ENCODE measurements around the gene NHLRC4.

NHLRC4 gene

GRCh38 chr16:568401-569258, 1.8 kb downstream of the NHLRC4 start:
- no peak for DNase-seq

DNA sequence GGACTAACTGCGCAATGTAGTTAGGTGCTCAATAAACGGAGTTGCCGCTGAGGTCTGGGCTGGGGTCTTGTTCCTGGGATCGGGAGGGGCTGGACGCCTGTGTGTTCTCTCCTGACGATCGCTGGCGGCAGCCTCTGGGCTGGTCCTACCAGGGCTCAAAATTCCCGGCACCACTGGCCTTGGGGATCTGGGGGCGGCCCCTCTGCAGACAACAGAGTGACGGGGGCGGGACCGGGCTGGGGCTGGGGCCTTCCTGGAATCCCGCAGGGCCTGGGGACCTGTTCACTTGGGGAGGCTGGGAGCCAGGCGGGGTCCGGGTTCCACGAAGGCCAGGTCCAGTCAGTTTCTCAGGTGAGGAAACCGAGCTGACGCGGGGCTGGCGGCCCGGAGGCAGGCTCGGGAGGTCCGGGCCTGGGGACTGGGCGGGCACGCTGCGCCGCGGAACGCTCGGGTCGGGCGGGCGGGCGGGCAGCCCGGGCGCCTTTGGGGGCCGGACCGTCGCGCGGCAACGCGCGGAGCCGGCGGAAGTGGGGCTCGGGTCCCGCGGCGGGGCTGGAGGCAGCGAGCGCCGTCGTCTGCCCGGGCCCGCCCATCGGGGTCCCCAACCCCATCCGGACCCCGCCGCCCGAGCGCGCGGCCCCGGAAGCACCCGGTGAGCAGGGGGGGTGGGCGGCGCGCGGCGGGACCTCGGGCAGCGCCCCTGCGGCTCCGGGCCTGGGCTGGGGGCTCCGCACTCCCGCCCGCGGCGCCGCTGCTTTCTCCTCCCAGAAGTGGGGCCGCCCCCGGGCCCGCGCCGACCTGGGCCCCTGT, 2.8 kb downstream of the NHLRC4 start, which contains the start of gene PIGQ:
Gene PIGQ, plus strand, starts transcription at position 524 of the 810 bp plus-strand sequence. CDS start 4,107 bp downstream, outside the sequence.
- no peak for DNase-seq

GRCh38 chr16:572865-573650, 6.3 kb downstream of the NHLRC4 start:
- DNase-seq: no peak

- no peak for DNase-seq
These were observed 7.4 kb downstream of the NHLRC4 start for GRCh38 chr16:574021-574760.

DNA sequence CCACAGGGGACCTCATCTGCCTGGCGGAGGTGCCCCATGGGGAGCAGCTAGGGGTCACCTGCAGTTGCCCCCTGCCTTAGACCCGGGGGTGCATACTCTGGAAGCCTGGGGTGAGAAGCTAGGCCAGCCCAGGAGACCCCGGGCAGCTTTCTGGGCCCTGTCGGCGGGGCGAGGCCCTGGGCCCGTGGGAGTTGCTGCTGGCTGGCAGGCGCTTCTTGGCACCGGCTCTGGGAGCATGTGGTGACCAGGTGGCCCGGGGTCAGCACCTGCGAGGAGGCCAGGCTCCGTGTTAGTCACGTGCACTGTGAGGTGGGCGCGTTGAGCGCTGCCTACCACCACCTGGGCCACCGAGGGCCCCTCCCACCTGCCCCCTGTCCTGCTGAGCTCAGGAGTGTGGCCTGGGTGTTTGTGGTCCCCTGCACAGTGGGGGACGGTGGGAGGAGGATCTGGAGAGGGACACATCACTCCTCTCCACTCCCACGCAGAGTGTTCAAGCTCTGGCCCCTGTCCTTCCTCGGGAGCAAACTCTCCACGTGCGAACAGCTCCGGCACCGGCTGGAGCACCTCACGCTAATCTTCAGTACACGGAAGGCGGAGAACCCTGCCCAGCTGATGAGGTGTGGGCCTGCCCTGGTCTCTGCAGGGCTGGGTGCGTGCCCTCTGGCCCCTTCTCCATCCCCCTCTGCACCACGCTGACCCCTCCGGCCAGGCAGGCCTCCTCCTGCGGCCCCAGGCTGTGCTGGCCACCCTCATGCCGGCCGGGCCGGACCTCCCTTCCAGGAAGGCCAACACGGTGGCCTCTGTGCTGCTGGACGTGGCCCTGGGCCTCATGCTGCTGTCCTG, 8.8 kb downstream of the NHLRC4 start:
- DNase-seq: no peak

- DNase-seq: no peak
These were observed 9.5 kb downstream of the NHLRC4 start for GRCh38 chr16:576197-576822.

GRCh38 chr16:576823-577201, 10.0 kb downstream of the NHLRC4 start:
- DNase-seq: no peak

GRCh38 chr16:577796-578195, 11.0 kb downstream of the NHLRC4 start:
- DNase-seq: no peak

DNA sequence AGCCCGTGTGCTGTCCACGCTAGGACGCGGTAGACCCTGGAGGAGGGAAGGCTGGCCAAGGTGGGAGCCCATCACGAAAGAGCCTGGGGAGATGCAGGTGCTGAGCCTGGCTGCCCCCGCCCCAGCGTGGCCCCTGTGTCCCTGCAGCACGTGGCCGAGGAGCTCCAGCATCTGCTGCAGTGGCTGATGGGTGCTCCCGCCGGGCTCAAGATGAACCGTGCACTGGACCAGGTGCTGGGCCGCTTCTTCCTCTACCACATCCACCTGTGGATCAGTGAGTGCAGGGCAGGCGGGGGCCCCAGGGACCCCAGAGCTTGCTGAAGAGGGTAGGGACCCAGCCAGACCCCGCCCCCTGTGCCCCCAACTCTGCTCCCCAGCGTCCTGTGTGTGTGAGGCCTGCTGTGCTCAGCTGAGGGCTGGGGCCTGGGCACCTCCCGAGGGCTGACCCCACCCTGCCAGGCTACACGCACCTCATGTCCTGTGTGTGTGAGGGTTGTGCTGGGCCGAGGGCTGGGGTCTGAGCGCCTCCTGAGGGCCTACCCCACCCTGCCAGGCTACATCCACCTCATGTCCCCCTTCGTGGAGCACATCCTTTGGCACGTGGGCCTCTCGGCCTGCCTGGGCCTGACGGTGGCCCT, 11.5 kb downstream of the NHLRC4 start:
- DNase-seq: no peak

DNA sequence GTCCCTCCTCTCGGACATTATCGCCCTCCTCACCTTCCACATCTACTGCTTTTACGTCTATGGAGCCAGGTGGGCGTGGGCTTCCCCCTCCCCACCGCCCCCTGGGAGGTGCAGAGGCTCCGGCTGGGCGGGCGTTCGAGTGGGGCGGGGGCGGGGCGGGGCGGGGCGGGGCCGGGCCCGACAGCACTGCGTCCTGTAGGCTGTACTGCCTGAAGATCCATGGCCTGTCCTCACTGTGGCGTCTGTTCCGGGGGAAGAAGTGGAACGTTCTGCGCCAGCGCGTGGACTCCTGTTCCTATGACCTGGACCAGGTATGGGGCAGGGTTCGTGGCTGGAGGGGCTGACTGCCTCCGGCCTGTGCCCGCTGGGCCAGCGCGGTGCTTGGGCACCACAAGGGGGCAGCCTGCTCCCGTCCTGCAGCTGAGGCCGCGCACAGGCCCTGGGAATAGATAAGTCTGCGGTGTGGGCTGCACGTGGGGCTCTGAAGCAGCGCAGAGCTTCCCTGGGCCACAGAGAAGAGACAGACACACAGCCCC, 12.1 kb downstream of the NHLRC4 start:
- no peak for DNase-seq

DNA sequence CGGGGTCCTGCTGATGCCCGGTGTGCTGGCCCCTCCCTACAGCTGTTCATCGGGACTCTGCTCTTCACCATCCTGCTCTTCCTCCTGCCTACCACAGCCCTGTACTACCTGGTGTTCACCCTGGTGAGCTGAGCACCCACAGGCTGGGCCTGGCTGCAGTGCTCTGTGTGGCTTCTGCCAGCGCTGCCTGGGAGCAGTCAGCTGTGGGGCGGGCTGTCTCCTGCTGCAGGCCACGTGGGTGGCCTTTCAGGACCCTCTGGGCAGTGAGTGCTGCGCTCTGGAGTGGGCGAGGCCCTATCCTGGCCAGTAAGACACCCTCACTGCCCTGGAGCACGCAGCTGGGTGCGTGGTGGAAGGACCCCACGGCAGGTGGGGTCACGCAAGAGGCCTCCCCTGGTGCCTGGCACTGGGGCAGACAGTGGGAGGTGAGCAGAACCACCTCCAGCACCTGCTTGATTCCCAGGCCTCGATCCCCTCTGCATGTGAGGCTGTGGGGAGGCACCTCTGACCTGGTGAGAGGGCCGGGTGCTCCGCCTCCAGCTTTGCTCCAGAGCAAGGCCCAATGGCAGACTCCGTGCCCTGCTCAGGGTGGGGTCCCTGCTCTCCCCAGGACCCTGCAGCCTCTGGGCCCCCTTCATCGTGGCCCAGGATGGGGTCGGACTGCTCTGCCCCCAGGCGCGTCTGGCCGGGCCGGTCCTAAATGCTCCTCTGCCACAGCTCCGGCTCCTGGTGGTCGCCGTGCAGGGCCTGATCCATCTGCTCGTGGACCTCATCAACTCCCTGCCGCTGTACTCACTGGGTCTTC, 13.5 kb downstream of the NHLRC4 start:
- no peak for DNase-seq

- DNase-seq: no peak
These were observed 14.2 kb downstream of the NHLRC4 start for GRCh38 chr16:580946-581498.

DNA sequence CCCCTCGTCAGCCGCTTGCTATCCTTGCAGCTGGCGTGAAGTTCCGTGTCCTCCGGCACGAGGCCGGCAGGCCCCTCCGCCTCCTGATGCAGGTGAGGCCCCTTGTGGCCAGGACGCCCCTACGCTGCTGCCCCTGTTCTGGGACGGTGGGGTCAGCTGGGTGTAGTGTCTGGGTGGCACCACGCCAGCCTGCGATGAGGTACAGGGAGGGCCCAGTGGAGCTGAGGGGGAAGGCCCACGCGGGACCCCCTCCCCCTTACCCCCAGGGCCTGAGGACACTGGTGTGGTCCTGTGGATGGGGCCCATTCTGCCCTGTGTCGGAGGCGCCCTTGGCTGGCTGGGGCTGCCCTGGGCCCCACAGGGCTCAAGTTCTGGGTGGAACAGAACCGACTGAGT, 15.4 kb downstream of the NHLRC4 start:
- DNase-seq: no peak

DNA sequence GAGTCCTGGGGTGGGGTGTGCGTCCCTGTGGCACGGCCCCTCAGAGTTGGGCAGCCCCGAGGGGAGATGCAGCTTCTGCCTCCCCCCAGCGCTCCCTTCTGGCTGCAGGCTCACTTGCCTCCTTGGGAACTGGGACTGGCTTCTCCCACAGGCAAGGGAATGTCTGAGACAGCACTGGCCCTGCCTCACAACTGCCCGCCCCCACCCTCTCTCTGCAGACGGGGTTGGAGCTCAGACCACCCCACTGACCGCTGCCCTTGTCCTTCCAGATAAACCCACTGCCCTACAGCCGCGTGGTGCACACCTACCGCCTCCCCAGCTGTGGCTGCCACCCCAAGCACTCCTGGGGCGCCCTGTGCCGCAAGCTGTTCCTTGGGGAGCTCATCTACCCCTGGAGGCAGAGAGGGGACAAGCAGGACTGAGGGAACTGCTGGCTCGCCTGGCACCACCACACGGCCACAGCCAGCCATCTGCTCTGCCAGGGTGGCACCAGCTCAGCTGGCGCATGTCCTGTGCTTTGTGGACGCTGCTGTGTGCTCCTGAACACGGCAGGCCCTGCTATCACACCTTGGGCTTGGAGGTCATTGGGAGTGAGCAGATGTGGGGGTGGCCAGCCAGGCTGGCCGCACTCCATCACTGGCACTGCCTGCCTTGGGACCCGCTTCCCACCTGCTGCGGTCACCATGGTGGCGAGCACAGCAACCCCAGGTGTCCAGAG, 16.0 kb downstream of the NHLRC4 start:
- no peak for DNase-seq

GRCh38 chr16:583470-583814, 16.6 kb downstream of the NHLRC4 start:
- no peak for DNase-seq

DNA sequence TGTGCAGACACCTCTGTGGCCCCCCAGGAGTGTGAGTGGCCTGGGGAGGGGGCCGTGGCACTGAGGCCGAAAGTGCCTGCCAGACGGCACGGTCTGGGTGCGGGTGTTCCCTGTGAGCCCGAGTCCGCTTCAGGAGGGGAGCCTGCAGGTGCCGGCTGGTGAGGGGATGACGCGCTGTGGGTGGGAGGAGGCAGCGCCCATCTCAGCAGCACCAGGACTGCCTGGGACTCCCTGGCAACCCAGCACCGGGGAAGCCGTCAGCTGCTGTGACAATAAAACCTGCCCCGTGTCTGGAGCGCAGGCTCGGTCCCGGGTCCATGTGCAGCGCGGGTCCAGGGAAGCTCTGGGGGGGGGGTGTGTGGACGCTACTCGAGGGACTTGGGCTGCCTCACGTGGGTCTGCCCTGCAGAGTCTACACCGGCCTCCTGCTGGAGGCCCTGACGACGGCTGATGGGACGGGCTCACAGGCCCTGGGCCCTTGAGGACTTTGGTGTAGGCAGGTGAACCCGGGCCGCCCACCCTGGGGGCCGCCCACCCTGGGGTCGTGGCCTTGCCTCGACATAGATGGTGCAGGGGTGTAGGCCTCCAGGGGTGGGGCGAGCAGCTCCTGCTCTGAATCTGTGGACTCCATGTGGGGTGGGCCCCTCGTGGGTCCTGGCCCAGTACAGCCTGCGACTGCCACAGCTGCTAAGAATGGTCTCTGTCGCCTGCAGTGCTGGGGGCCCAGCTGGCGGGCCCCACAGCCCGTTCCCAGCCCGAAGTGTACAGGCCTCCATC, 17.2 kb downstream of the NHLRC4 start:
- DNase-seq: no peak

DNA sequence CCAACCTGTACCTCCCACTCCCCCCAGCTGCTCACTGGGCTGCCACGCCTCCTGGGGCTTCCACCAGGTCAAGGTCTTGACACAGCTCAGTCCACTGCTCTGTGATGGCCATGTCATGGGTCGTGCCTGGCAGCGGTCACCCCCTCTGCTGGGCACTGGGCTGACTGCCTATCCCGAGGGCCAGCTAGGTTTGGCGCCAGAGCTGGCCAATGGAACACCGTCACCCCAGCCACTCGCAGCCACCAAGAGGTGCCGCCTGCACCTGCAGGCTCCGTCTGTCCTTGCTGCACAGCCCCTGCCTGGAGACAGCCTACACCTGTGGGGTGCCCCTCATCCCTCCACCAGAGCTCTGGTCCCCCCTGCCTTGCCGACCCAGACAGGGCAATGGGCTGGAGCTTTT, 18.5 kb downstream of the NHLRC4 start:
- no peak for DNase-seq
